ENCODE results near the gene TEDDM1. TPM values are rescaled to one million over a fixed set of nuclear protein-coding genes. Genes with fewer than 3 reads are reported as not detected.

TEDDM1 gene
- total and polyA plus RNA-seq, 10 of the 15 experiments (the other 5 are each of a cell fraction or from before 2014, with no cell fraction given) = 0.11 TPM; not detected in 9

DNA sequence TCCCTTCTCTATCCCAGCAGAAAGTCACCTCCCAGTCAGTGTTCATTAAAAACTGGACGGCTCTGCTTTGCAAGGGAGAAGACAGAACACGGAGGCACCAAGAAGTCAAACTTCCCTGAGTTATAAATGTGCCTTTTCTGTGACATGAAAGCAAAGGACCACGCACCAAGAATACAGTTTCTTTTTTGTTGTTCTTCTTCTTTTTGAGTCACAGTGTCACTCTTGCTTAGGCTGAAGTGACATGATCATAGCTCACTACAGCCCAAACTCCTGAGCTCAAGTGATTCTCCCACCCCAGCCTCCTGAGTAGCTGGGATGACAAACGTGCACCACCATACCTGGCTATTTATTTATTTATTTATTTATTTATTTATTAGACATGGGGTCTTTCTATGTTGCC is 31.6 kb downstream of the TEDDM1 start:
- in situ Hi-C loops (cut with MboI) = no loop called here

DNA sequence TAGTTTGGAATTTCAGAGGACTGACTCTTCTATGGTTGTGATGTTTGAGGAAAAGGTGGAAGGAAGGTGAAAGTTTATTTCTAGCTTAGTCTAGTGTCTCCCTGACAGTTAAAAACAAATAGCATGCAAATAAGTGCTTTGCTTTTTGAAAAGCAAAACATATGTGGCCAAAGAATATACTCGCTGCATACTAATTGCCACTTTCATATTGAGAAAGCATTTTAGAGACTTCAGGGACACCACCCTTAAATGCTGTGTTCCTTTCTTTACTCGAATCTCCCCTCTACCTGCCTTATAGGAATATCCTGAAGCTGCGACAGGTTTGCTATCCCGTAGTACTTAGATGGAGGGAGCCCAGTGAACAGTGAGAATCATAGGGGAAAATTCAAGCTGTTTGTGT is 32.1 kb downstream of the TEDDM1 start:
- ChIA-PET CTCF (interaction anchor here (0.9 kb wide), 1 partner anchor 286 kb away, joined by 3 read pairs; no protein-coding TSS in a partner anchor), POLR2A (no interaction called here), RAD21 (ENCODE audit: unreplicated experiment) (interaction anchor here (1.3 kb wide), 1 partner anchor 27 kb away, joined by 3 read pairs; no protein-coding TSS in a partner anchor), SMC1A (ENCODE audit: uncharacterized antibody, unreplicated experiment) (interaction anchor here (1.1 to 1.3 kb wide), 2 partner anchors 9 to 14 kb away, joined by 3 read pairs; no protein-coding TSS in a partner anchor)
- ATAC-seq (peak; percentile 34), DNase-seq (ENCODE audit: low read depth, low spot score) (no peak), FAIRE-seq (no peak)
- no peak overlapping the region for H3K9ac ChIP-seq (ENCODE audit: control insufficient read depth, insufficient read depth, low read length)
- peak overlapping the region; percentile 44; the same call in 1 of the 2 replicates for H3K4me2 ChIP-seq (ENCODE audit: control insufficient read depth, insufficient read depth)
- H3K4me1 ChIP-seq (ENCODE audit: control insufficient read depth, insufficient read depth, low read length) = no peaks in the 10 kb centered on the region
- no peaks in the 10 kb centered on the region for H3K36me3 ChIP-seq (ENCODE audit: control insufficient read depth in 2 of 2, insufficient read depth in 2 of 2, low read length in 1 of 2)
- H3K27me3 ChIP-seq (replicated peaks in 1 of 2; ENCODE audit: control insufficient read depth in 2 of 2, insufficient read depth in 2 of 2, low read length in 1 of 2) = peaks cover 0 to 2% of the 10 kb centered on the region in 2 experiments; a peak in 2 of 4 replicates
- no peaks in the 10 kb centered on the region for H4K20me1 ChIP-seq (ENCODE audit: control insufficient read depth, insufficient read depth)
- no peak overlapping the region for H3K27ac ChIP-seq (ENCODE audit: control insufficient read depth, insufficient read depth)
- no TSS peak for BruUV-seq (replicated peaks)
- no peaks in the 10 kb centered on the region for H3K9me3 ChIP-seq (replicated peaks; ENCODE audit: control insufficient read depth, insufficient read depth, low read length)
- 2% methylated on average over 4 of the region's 4 CpGs for WGBS (ENCODE audit: insufficient coverage, insufficient replicate concordance, low lambda C conversion rate, missing lambda C conversion rate)
- no peaks in the 10 kb centered on the region for H3K79me2 ChIP-seq (ENCODE audit: control insufficient read depth, insufficient read depth, low read length)
- no peak overlapping the region for H3K4me3 ChIP-seq
- intact Hi-C loops (cut with micrococcal nuclease; ENCODE audit: unreplicated experiment) = no loop called here
- in situ Hi-C loops (cut with MboI) = no loop called here
- H2AFZ ChIP-seq (ENCODE audit: control insufficient read depth, low read depth, low read length) = no peak overlapping the region
- TF ChIP-seq, protein P1, sequence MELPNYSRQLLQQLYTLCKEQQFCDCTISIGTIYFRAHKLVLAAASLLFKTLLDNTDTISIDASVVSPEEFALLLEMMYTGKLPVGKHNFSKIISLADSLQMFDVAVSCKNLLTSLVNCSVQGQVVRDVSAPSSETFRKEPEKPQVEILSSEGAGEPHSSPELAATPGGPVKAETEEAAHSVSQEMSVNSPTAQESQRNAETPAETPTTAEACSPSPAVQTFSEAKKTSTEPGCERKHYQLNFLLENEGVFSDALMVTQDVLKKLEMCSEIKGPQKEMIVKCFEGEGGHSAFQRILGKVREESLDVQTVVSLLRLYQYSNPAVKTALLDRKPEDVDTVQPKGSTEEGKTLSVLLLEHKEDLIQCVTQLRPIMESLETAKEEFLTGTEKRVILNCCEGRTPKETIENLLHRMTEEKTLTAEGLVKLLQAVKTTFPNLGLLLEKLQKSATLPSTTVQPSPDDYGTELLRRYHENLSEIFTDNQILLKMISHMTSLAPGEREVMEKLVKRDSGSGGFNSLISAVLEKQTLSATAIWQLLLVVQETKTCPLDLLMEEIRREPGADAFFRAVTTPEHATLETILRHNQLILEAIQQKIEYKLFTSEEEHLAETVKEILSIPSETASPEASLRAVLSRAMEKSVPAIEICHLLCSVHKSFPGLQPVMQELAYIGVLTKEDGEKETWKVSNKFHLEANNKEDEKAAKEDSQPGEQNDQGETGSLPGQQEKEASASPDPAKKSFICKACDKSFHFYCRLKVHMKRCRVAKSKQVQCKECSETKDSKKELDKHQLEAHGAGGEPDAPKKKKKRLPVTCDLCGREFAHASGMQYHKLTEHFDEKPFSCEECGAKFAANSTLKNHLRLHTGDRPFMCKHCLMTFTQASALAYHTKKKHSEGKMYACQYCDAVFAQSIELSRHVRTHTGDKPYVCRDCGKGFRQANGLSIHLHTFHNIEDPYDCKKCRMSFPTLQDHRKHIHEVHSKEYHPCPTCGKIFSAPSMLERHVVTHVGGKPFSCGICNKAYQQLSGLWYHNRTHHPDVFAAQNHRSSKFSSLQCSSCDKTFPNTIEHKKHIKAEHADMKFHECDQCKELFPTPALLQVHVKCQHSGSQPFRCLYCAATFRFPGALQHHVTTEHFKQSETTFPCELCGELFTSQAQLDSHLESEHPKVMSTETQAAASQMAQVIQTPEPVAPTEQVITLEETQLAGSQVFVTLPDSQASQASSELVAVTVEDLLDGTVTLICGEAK (IDR thresholded peaks at IDR 0.05; ENCODE audit: borderline replicate concordance) = no peak
- TF ChIP-seq WRNIP1 (IDR thresholded peaks at IDR 0.05; ENCODE audit: borderline replicate concordance, low read depth, low read length) (no peak), NR2C1 (IDR thresholded peaks at IDR 0.05) (no peak), JUNB (IDR thresholded peaks at IDR 0.05) (no peak), RFX5 (IDR thresholded peaks at IDR 0.05; ENCODE audit: low read depth, low read length) (no peak), RCOR1 (conservative IDR thresholded peaks at IDR 0.05; ENCODE audit: low read depth, low read length) (no peak), TAF1 (IDR thresholded peaks at IDR 0.05; ENCODE audit: borderline replicate concordance, low read depth, low read length) (no peak)
- TF ChIP-seq, protein P2, sequence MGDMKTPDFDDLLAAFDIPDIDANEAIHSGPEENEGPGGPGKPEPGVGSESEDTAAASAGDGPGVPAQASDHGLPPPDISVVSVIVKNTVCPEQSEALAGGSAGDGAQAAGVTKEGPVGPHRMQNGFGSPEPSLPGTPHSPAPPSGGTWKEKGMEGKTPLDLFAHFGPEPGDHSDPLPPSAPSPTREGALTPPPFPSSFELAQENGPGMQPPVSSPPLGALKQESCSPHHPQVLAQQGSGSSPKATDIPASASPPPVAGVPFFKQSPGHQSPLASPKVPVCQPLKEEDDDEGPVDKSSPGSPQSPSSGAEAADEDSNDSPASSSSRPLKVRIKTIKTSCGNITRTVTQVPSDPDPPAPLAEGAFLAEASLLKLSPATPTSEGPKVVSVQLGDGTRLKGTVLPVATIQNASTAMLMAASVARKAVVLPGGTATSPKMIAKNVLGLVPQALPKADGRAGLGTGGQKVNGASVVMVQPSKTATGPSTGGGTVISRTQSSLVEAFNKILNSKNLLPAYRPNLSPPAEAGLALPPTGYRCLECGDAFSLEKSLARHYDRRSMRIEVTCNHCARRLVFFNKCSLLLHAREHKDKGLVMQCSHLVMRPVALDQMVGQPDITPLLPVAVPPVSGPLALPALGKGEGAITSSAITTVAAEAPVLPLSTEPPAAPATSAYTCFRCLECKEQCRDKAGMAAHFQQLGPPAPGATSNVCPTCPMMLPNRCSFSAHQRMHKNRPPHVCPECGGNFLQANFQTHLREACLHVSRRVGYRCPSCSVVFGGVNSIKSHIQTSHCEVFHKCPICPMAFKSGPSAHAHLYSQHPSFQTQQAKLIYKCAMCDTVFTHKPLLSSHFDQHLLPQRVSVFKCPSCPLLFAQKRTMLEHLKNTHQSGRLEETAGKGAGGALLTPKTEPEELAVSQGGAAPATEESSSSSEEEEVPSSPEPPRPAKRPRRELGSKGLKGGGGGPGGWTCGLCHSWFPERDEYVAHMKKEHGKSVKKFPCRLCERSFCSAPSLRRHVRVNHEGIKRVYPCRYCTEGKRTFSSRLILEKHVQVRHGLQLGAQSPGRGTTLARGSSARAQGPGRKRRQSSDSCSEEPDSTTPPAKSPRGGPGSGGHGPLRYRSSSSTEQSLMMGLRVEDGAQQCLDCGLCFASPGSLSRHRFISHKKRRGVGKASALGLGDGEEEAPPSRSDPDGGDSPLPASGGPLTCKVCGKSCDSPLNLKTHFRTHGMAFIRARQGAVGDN (IDR thresholded peaks at IDR 0.05) = no peak

More for the DNA sequence above, 31.6 kb downstream of the TEDDM1 start:
- ChIA-PET CTCF (interaction anchor here (0.9 kb wide), 1 partner anchor 286 kb away, joined by 3 read pairs; no protein-coding TSS in a partner anchor), SMC1A (ENCODE audit: uncharacterized antibody, unreplicated experiment) (no interaction called here), POLR2A (no interaction called here), RAD21 (ENCODE audit: unreplicated experiment) (no interaction called here)
- Histone ChIP-seq H3K27me3 (replicated peaks in 1 of 2; ENCODE audit: control insufficient read depth in 2 of 2, insufficient read depth in 2 of 2, low read length in 1 of 2) (peaks cover 0 to 2% of the 10 kb centered on the region in 2 experiments; a peak in 2 of 4 replicates), H3K79me2 (ENCODE audit: control insufficient read depth, insufficient read depth, low read length) (no peaks in the 10 kb centered on the region), H3K4me3 (no peak overlapping the region), H3K9me3 (replicated peaks; ENCODE audit: control insufficient read depth, insufficient read depth, low read length) (no peaks in the 10 kb centered on the region), H3K4me2 (ENCODE audit: control insufficient read depth, insufficient read depth) (peak overlapping the region; percentile 44; the same call in 1 of the 2 replicates), H3K4me1 (ENCODE audit: control insufficient read depth, insufficient read depth, low read length) (no peaks in the 10 kb centered on the region), H3K9ac (ENCODE audit: control insufficient read depth, insufficient read depth, low read length) (no peak overlapping the region), H2AFZ (ENCODE audit: control insufficient read depth, low read depth, low read length) (no peak overlapping the region), H4K20me1 (ENCODE audit: control insufficient read depth, insufficient read depth) (no peaks in the 10 kb centered on the region), H3K27ac (ENCODE audit: control insufficient read depth, insufficient read depth) (no peak overlapping the region), H3K36me3 (ENCODE audit: control insufficient read depth in 2 of 2, insufficient read depth in 2 of 2, low read length in 1 of 2) (no peaks in the 10 kb centered on the region)
- intact Hi-C loops (cut with micrococcal nuclease; ENCODE audit: unreplicated experiment) = no loop called here
- DNase-seq (ENCODE audit: low read depth, low spot score) = no peak
- FAIRE-seq = no peak
- ATAC-seq = peak; percentile 39; the same call in 2 of the 3 replicates
- BruUV-seq (replicated peaks) = no TSS peak
- TF ChIP-seq CEBPB (IDR thresholded peaks at IDR 0.05; ENCODE audit: borderline replicate concordance in 1 of 2, low read depth in 2 of 2, low read length in 2 of 2) (no peak), JUNB (IDR thresholded peaks at IDR 0.05) (0 out of 2 replicates have a peak, but pooled peaks have one; percentile 12)
- 0% methylated on average over 4 of the region's 4 CpGs for WGBS (ENCODE audit: insufficient coverage, insufficient replicate concordance, low lambda C conversion rate, missing lambda C conversion rate)
